Measurements from ENCODE around the gene COA1.

- TF ChIP-seq CTCF (IDR thresholded peaks at IDR 0.05): no peak
- no peak for TF ChIP-seq FOXM1 (IDR thresholded peaks at IDR 0.05; ENCODE audit: low read depth)
- TF ChIP-seq NRF1 (IDR thresholded peaks at IDR 0.05; ENCODE audit: low read depth, low read length): no peak
- TF ChIP-seq SMC3 (IDR thresholded peaks at IDR 0.05; ENCODE audit: low read depth, low read length): no peak
- no peak for TF ChIP-seq EZH2phosphoT487 (IDR thresholded peaks at IDR 0.05; ENCODE audit: borderline replicate concordance, low read depth)
- TF ChIP-seq, protein P1, sequence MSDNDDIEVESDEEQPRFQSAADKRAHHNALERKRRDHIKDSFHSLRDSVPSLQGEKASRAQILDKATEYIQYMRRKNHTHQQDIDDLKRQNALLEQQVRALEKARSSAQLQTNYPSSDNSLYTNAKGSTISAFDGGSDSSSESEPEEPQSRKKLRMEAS (IDR thresholded peaks at IDR 0.05; ENCODE audit: low read depth): no peak
- TF ChIP-seq POLR2AphosphoS5 (IDR thresholded peaks at IDR 0.05; ENCODE audit: low read depth, low read length): no peak
- TF ChIP-seq RFX5 (IDR thresholded peaks at IDR 0.05; ENCODE audit: low read length): no peak
- no peak for TF ChIP-seq YY1 (IDR thresholded peaks at IDR 0.05; ENCODE audit: low read depth)
- no peak for TF ChIP-seq NFIC (IDR thresholded peaks at IDR 0.05; ENCODE audit: borderline replicate concordance)
- TF ChIP-seq TAF1 (IDR thresholded peaks at IDR 0.05; ENCODE audit: borderline replicate concordance, low read depth, low read length): no peak
Observed at GRCh38 chr7:43703573-43703972, 25.8 kb downstream of the COA1 start.
